DLD1 (cell line): ENCODE results near the gene KCTD15.
"Not testable (repeated sequence)": the region's sequence is repeated elsewhere in the genome, so short reads cannot be mapped to it uniquely, and the experiment has no call there.

Source experiments
- in situ Hi-C: cut with HindIII; loops from 2 replicates; pipeline ENCODE4 v1.10.0; 2017; ENCODE audit warnings: low sequenced_read_pairs

The KCTD15 gene

DNA sequence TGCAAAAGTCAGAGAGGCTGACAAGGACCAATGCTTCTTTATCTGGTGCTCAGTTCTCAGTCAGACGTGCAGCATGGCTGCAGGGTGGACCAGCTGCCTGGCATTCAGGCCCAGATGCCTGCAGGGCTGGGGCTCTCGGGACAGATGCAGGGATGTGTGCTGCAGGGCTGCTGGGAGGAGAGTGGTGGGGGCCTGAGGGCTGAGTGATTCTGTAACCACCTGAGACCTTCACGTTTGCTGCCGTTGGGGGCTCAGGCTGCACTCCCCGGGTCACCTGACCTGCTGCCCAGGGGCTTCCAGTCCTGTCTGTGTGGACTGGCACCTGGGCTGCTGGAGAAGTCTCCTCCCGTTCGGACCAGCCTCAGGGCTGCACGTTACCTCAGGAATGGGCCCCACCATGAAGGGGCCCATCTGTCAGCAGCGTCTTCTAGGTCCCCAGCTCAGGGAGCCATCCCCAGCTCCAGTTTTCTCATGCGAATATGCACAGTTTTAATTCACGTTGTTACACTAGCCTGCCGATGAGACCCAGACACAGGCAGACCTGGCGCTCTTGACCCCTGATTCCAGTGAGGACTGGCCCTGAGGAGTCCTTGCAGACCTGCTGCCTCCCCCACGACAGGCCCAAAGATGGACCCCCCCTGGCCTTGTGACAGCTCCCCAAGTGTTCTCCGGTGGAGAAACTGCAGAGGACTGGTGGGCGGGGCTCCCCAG lies 16.9 kb downstream of the KCTD15 start:
- in situ Hi-C loops: no loop called here

DNA sequence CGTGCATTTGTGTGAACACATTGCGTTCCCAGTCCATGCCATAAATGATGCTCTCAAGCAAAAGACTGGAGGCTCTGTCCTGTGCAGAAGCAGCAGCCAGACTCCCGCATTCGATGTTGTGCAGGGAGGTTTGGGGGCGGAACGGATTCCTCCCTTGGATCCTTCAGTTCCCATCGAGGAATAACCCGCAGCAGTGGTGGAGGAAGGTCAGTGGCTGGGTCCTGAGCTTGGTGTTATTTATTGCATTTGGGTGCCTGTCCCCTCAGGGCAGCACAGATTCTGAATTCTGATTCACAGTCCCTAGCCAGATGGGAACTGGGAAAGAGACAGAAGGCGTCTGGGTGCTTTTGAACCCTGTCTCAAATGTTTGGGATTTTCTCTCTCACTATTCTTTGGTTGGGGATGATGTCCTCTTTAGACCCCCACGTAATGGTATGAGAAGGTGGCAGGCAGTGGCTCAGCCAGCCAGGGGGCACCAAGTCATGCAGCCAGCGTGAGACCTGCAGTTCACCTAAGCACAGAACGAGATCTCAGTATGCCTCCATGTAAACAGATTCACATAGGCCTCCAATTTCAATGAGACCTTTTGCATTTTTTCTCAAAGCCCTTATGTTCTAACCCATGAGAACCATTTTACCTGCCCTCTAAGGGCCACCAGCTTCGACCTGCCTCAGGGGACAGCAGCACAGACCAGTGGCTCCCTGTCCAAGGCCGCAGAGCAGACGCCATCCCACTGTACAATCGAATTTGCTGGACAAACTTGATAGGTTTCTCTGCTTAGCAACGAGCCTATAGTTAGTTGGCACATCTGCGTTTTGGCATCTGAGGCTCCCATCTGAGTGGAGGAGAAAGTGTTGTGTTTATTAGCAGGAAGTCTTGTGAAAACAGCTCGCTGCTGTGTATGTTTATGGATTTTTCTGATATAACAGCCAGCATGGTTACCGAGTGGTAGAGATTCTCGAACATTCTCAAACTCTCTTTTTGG lies 17.8 kb downstream of the KCTD15 start:
- in situ Hi-C loops: no loop called here

DNA sequence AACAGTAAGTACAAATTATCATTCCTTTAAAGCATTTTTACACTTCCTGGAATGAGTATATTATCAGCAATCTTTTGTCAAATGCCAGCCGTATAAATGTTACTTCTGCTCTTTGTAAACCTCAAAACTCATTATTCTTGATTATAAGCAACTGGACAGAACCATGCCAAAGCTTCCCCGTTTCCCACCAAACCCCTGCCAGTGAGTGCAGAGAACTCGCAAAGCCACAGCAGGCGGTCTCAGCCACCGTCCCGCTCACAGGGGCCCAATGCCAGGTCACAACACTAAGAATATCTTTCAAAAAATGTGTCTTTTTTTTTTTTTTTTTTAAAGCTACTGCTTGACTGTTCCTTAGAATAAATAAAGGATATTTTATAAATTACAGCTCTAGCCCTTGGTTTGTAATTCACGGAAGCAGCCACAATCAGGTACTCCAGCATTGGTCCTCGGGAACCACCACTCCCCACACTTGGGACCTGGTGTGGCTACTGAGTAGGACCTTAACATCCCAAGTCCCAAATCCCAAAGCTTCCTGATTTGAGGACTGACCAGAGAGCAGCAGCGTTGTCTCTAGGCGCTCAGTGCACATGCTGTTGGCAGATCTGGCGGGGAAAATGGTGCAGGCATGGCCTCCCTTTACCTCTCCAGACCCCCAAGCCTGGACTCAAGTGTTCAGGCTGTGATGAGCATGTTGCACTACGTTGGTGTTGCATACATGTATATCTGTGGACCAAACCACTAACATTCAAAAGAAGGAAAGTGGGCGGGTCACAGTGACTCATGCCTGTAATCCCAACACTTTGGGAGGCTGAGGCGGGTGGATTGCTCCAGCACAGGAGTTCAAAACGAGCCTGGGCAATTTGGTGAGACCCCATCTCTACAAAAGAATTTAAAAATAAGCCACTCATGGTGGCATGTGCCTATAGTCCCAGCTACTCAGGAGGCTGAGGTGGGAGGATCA lies 19.0 kb downstream of the KCTD15 start:
- in situ Hi-C loops: no loop called here

DNA sequence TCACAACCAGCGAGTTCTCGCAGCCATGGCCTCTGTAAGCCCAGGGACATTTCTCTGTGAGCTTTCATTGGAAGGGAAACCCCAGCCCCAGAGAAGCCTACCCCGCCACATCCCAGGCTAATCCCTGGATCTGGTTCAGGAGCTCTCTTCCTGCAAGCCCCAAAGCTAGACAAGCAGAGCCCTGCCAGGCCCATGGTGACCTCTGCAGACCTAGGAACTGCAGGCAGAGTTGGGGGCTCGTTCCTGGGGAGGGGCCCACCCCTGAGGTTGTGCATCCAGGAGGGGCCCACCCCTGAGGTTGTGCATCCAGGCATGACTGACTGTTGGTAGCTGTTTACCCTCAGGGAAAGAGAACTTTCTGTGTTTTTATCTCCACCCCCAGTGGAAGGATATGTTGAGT lies 21.7 kb downstream of the KCTD15 start:
- in situ Hi-C loops: no loop called here

DNA sequence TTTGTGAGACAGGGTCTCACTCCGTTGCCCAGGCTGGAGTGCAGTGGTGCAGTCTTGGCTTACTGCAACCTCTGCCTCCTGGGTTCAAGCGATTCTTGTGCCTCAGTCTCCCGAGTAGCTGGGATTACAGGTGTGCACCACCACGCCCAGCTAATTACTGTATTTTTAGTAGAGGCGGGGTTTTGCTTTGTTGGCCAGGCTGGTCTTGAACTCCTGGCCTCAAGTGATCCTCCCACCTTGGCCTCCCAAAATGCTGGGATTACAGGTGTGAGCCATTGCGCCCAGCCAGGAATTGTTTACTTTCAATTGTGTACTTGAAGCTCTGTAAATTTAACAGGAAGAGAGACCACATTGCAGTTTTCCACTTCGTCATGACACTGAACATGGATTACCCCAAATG lies 22.4 kb downstream of the KCTD15 start:
- in situ Hi-C loops: not testable (repeated sequence)

DNA sequence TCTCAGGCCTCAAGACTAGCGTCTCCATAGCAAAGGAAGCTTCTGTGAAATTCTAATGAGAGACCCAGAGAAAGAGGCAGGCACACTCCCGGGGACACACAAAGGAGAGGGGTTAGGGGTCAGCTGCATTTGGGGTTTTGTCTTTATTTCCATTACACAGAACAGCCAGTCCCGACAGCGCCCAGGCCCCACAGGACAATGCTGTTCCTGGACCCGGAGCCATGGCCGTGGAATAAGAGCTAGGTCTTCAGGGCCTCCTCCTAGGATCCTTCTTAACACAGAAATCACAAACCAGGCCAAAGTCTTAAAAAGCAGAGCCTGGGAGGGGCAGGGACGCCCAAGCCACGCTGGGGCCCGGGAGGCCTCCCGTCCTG lies 22.8 kb downstream of the KCTD15 start:
- in situ Hi-C loops: no loop called here

DNA sequence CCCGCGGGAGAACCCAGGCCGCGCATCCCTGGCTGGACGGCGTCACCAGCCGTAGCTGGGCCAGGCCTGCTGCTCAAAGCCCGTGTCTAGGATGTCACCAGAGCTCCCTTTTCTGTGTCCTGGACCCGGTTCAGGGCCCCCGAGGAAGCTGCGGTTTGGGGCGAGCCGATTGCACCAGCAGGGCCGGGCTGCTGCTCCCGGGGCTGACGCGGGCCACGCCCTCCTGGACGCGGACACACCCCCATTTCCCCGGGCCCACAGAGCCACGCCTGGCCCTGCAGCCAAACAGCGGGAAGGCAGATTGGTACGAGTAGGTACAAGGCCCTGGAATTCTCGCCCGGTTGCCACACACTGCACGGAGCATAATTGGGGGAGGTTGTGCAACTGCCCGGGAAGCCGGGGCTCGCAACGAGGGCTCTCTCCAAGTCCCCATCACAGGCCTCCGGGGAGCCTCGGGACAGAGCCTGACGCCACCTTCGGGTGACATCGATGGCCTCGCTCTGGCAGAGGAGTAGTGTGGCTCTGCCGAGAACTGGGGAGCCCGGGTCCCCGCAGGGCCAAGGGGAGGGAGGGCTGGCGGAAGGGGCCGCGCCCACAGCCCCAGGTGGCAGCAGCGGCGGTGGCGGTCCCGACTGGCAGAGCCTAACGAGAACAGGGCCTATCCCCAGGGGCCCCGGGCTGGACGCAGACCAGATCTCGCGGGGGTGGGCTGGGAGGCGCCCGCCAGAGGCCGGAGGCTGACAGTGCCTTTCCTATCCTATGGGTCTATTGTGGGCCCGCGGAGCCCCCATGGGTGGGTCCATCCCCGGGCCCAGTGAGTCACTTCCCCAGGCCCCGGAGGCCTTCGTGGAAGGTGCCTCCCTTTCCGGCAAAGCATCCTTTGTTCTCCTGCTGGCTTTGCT lies 23.5 kb downstream of the KCTD15 start:
- in situ Hi-C loops: no loop called here

DNA sequence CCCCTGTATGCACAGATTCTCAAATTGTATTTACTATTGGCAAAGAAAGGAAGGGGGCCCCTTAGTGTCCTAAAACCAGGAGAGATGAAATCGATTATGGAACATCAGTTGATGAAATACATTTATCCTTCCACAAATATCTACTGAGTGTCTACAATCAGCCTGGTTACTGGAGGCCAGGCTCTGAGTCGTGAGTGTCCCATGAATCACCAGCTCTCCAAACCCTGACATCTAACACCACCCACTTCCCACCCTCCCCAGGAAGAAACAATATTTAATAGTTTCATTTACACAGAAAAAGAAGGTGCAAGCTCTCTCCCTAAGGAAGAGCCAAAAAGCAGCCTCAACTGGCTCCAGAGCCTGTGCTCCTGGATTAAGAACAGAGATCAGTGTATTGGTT lies 25.2 kb downstream of the KCTD15 start:
- in situ Hi-C loops: no loop called here

DNA sequence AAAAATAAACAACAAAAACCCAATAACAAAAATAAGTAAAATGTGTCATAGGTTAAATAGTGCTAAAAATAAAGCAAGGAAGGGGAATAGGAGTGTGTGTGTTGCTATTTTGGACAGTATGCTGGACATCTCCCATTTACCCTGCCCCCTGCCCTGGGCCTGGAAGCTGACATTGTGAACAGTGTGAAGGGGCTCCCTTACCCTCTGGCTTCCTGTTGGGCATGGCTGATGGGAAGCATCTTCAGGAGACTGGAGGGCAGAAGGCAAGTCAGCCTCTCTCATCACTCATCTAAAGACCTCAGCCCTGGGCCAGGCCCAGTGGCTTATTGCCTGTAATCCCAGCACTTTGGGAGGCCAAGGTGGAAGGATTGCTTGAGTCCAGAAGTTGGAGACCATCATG lies 26.7 kb downstream of the KCTD15 start:
- in situ Hi-C loops: no loop called here

DNA sequence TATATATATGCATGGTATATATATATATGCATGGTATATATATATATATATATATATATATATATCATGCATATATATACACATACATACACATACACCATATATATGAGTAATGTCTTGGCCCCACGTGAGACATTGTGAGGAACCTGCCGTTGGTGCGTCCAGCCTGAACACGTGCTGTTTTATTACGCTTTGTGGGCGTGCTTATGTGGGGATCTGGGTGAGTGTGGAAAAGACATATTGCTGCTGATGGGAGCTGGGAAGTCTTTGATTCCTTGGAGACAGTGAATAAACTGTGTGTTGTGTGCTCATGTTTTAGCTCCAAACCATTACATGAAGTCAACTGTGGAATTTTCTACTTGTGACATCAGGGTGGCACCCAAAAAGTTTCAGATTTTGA lies 28.9 kb downstream of the KCTD15 start:
- in situ Hi-C loops: no loop called here

DNA sequence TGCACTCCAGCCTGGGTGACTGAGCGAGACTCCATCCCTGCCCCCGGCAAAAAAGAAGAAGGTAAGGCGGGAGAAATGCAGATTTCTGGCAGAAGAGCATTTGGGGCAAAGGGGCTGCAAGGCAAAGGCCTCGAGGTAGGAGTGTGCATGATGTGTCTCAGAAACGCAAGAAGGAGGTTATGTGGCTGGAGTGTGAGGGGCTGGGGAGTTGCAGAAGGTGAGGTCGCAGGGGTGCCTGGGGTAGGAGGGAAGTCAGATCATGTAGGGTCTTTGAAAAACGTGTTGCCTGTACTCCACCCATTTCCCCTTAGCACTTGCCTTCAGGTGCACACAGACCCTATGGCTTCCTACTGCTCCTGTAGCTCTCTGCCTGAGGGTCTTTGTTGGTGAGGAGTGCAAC lies 29.9 kb downstream of the KCTD15 start:
- in situ Hi-C loops: no loop called here

DNA sequence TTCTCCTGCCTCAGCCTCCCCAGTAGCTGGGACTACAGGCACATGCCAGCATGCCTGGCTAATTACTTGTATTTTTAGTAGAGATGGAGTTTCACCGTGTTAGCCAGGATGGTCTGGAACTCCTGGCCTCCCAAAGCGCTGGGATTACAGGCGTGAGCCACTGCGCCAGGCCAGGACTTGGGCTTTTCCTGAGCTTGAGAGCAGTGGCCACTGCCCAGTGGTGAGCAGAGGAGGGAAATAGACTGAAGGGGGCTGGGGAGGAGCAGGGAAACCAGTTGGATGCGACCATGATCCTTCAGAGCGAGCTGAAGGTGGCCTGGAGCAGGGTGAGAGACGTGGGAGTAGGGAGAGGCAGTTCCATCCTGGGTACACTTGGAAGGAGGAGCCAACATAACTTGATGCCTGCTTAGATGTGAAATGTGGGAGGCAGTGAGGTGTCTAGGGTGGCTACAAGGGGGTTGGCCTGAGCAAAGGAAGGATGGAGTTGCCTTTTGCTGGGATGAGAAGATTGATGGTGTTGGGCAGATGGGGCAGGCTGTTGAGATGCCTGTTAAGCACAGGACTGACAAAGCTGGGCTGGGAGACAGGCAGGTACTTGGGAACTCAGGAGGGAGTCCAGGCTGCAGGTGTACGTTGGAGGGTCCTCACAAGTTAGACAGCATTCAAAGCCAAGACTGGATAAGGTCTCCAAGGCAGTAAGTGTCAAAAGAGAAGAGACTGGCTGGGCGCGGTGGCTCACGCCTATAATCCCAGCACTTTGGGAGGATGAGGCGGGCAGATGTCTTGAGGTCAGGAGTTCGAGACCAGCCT lies 31.8 kb downstream of the KCTD15 start:
- in situ Hi-C loops: no loop called here

DNA sequence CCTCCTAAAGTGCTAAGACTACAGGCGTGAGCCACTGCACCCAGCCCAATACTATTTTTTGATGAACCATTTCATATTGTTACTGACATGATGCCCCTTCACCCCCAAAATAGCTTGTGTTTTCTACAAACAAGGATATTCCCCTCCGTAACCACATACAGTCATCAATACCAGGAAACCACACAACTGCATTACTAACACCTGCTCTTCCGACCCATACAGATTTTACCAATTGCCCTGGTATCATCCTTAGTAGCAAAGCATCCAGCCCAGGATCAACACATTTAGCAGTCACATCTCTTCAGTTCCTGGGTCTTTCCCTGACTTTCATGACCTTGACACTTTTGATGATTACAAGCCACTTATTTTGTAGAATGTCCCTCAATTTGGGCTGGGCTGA lies 33.6 kb downstream of the KCTD15 start:
- in situ Hi-C loops: no loop called here

DNA sequence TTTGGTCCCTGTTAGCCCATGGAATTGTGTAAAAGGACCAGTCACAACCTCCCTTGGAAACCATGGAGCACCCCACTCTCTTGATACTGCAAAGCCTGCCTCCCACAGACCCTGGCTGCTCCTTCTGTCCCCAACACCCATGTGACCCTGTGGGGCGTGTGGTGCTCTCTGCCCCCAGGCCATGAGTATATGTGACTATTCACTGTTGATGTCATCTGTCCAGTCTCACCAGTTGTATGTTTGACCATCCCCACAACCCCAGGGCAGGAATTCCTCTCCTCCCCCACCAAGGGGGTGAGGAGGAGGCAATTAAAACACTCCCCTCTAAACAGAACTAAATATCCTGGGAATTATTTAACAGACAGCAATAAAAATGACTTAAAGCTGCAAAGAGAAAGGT lies 35.2 kb downstream of the KCTD15 start:
- in situ Hi-C loops: no loop called here

DNA sequence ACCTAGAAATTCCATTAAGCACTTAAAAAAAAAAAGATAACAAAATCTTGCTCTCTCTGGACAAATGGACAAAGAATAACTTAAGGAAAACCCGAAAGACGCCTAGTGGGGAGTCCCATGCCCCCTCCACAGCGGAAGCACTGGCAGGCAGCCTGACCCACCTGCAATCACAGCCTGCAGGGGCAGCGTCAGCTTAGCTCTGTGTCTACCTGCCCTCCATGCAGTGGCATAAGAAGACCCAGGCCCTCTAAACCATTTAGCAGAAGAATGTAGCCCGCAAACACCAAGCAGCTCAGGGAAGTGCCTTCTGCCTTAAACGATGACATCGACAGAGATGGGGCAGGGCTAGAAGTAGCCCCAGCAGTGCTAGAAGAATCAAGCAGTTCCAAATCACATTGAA lies 36.0 kb downstream of the KCTD15 start:
- in situ Hi-C loops: no loop called here

DNA sequence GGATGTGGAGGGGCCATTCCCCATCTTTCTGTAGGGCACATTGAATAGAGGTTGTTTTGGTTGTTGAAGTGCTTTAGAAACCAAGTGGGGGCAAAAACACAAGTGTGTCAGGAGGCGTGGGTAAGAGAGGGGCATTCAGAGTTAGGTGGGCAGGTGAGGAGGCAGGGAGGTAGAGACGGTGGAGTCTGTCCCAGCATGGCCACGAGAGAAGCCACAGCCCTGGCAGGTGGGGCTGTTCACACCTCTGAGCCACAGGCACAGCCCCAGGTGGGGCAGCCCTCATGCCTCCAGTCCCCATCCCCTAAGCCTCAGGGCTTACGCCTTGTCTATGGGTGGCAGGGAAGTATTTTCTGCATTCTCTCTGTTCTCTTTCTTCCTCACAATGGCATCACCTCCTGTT lies 43.7 kb downstream of the KCTD15 start:
- in situ Hi-C loops: no loop called here

DNA sequence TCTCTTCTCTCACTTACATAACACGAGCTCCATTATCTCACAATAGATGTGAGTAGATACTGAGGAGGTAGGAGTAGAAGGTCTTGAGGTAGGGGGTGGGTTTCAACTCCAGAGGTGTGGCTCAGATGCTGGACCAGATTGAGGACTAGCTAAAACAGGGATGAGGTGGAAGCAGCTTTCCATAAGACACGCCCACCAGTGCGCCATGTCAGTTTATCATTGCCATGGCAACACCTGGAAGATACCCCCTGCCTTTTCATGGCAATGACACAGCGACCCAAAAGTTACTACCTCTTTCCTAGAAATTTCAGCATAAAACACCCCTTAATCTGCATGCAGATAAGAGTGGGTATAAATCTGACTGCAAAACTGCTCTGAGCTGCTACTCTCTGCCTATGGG lies 44.1 kb downstream of the KCTD15 start:
- in situ Hi-C loops: no loop called here

DNA sequence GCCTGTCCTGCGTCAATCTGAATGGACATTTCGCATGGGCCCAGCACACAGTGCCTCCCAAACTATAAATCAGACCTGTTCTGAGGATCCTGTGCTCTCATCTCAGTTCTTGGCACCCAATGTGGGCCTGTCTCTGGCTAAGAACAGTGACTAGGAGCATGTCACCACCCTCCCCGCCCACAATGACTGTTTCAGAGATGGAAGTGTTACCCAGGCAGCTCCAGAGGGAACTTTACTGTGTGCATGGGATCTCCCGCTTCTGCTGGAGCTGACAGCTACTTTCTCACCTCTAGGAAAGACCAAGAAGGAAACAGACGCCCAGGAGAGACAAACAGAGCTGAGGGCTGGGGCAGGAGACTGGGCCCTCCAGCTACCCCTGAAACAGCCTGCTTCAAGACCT lies 45.0 kb downstream of the KCTD15 start:
- in situ Hi-C loops: no loop called here

DNA sequence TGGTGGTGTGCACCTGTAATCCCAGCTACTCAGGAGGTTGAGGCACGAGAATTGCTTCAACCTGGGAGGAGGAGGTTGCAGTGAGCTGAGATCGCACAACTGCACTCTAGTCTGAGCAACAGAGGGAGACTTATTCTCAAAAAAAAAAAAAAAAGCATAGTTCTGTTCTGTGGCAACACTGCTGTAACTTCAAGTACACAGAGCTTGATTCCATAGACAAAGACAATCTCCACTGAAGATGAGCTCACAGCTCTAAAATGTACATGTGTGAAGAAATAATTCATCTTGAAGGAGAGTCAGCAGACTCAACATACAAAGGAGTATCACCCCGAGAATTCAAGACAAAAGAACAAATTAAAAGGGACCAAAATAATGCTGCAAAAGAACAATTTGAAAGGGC lies 47.8 kb downstream of the KCTD15 start:
- in situ Hi-C loops: no loop called here
